GM12878 (cell line): Measurements from ENCODE around the gene STYXL2. TPM values are rescaled to one million over a fixed set of nuclear protein-coding genes. Genes with fewer than 3 reads are reported as not detected.

Experiments
- CHD2 ChIP-seq: IDR thresholded peaks from 2 replicates; pipeline ENCODE4 v1.6.1; 2011; ENCODE audit warnings: low read depth, low read length, improper control_type of control experiment, borderline replicate concordance
- IKZF1 ChIP-seq: fragments of 450-650 bp; conservative IDR thresholded peaks from 2 replicates; pipeline ENCODE4 v1.6.1; 2017; ENCODE audit warnings: antibody characterized with exemption, mild to moderate bottlenecking
- IRF4 ChIP-seq: IDR thresholded peaks from 2 replicates; pipeline ENCODE4 v1.6.1; 2011; ENCODE audit warnings: low read depth, low read length
- IRF5 ChIP-seq: fragments of 450-650 bp; IDR thresholded peaks from 2 replicates; pipeline ENCODE4 v1.6.1; 2017; ENCODE audit warnings: borderline replicate concordance
- MYB ChIP-seq: fragments of 150-350 bp; IDR thresholded peaks from 2 replicates; pipeline ENCODE4 v1.6.1; 2014; ENCODE audit warnings: mild to moderate bottlenecking, low read depth, low read length, borderline replicate concordance
- NFIC ChIP-seq: IDR thresholded peaks from 2 replicates; pipeline ENCODE4 v1.6.1; 2012; ENCODE audit warnings: low read depth, mild to moderate bottlenecking, inconsistent platforms, low read length, moderate library complexity
- NFYA ChIP-seq: IDR thresholded peaks from 2 replicates; pipeline ENCODE4 v1.6.1; 2011; ENCODE audit warnings: low read depth, mild to moderate bottlenecking, low read length, improper control_type of control experiment, borderline replicate concordance
- NKRF ChIP-seq: fragments of 450-650 bp; conservative IDR thresholded peaks from 2 replicates; pipeline ENCODE4 v1.6.1; 2017; ENCODE audit warnings: mild to moderate bottlenecking, moderate library complexity
- NR2F1 ChIP-seq: fragments of 450-650 bp; conservative IDR thresholded peaks from 2 replicates; pipeline ENCODE4 v1.6.1; 2017; ENCODE audit warnings: mild to moderate bottlenecking
- PKNOX1 ChIP-seq: fragments of 450-650 bp; IDR thresholded peaks from 2 replicates; pipeline ENCODE4 v1.6.1; 2016; ENCODE audit warnings: mild to moderate bottlenecking
- POU2F2 ChIP-seq: IDR thresholded peaks from 3 replicates; pipeline ENCODE4 v1.6.1; 2011; ENCODE audit warnings: low read depth, mild to moderate bottlenecking, low read length, borderline replicate concordance
- RB1 ChIP-seq: fragments of 450-650 bp; formaldehyde crosslinking; IDR thresholded peaks from 2 replicates; pipeline ENCODE4 v1.6.1; 2017; ENCODE audit warnings: mild to moderate bottlenecking, borderline replicate concordance
- RELA ChIP-seq: fragments of 450-650 bp; IDR thresholded peaks from 2 replicates; pipeline ENCODE4 v1.8.0; 2014; ENCODE audit warnings: borderline replicate concordance; ENCODE audit not compliant: partially characterized antibody
- RELB ChIP-seq: fragments of 450-650 bp; IDR thresholded peaks from 2 replicates; pipeline ENCODE4 v1.6.1; 2017; ENCODE audit warnings: low read depth, mild to moderate bottlenecking, moderate library complexity
- SUZ12 ChIP-seq: fragments of 200-600 bp; sonication (generic); IDR thresholded peaks from one replicate; pipeline ENCODE4 v1.6.1; 2018; ENCODE audit warnings: antibody characterized with exemption, mild to moderate bottlenecking; ENCODE audit not compliant: unreplicated experiment
- YBX1 ChIP-seq: fragments of 450-650 bp; IDR thresholded peaks from 2 replicates; pipeline ENCODE4 v1.6.1; 2016; ENCODE audit warnings: antibody characterized with exemption
- ZNF24 ChIP-seq: fragments of 450-650 bp; IDR thresholded peaks from 2 replicates; pipeline ENCODE4 v1.6.1; 2017; ENCODE audit warnings: antibody characterized with exemption, mild to moderate bottlenecking
- polyA plus RNA-seq, 11 experiments: library from polyadenylated mRNA; depleted of rRNA in 4 of 11; unstranded in 6 of 11; stranded (reverse) in 5 of 11; fragments of >200 nt; fragmentation: Nextera tagmentation in 4 of 11; fragmentation: Illumina TruSeq in 1 of 11; extraction: Ambion mirVana in 4 of 11; extraction: Trizol in 1 of 11; gene quantifications; 1 replicate in 1 of 11; 2 replicates in 10 of 11; pipeline versions ENCODE4 v1.2.1 to v1.2.3, GENCODE V29; 2011 to 2016; ENCODE audit warnings: inconsistent platforms in 2 of 11, missing spikeins in 2 of 11, low read depth in 1 of 11
- total RNA-seq, 4 experiments: library from RNA; depleted of rRNA in 3 of 4; stranded (reverse); fragments of >200 nt in 3 of 4; fragmentation: Illumina TruSeq in 1 of 4; extraction: Trizol in 1 of 4; gene quantifications; 2 replicates each; pipeline versions ENCODE4 v1.2.1 to v1.2.3, GENCODE V29; 2013 to 2021
- TF ChIP-seq, protein P1 (sequence below): IDR thresholded peaks from 2 replicates; pipeline ENCODE4 v1.6.1; 2011; ENCODE audit warnings: low read depth, low read length, improper control_type of control experiment, borderline replicate concordance
- TF ChIP-seq, protein P2 (sequence below): IDR thresholded peaks from 2 replicates; pipeline ENCODE4 v1.6.1; 2012; ENCODE audit warnings: low read depth, low read length, improper control_type of control experiment
- TF ChIP-seq, protein P3 (sequence below): fragments of 450-650 bp; IDR thresholded peaks from 2 replicates; pipeline ENCODE4 v1.6.1; 2017; ENCODE audit warnings: antibody characterized with exemption, mild to moderate bottlenecking, moderate library complexity

STYXL2 gene
- total and polyA plus RNA-seq, 10 of the 15 experiments (the other 5 are each of a cell fraction or from before 2014, with no cell fraction given), result under 0.01 to 0.08 (median 0.03) TPM; not detected in 7

DNA sequence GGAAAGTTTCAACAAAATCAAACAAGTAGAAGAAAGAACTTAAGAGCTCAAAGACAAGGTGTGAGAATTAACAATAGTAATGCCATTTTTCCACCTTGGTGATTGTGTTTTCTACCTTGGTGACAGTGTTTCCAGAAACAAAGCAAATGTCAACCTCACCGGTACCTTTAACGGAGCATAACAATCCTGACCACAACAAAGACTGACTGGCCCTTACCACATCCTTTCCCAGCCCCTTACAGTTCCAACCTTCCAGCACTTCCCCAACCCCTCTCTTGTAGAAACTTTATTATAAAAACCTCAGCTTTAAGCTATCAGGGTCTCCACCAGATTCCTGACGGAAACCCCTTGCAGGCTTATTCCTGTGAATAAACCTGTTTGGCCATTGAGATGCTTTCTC lies 16.7 kb downstream of the STYXL2 start (continued):
- TF ChIP-seq IRF5 (no peak), RB1 (no peak), ZNF24 (no peak), CHD2 (no peak), YBX1 (no peak), POU2F2 (no peak), PKNOX1 (no peak), NFIC (peak; percentile 85), IRF4 (no peak), NFYA (no peak), NKRF (no peak), RELB (peak; percentile 44), SUZ12 (no peak), IKZF1 (0 out of 2 replicates have a peak, but pooled peaks have one; percentile 45), RELA (no peak), MYB (no peak), NR2F1 (no peak)
- TF ChIP-seq, protein P1, sequence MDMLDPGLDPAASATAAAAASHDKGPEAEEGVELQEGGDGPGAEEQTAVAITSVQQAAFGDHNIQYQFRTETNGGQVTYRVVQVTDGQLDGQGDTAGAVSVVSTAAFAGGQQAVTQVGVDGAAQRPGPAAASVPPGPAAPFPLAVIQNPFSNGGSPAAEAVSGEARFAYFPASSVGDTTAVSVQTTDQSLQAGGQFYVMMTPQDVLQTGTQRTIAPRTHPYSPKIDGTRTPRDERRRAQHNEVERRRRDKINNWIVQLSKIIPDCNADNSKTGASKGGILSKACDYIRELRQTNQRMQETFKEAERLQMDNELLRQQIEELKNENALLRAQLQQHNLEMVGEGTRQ, result no peak
- TF ChIP-seq, protein P2, sequence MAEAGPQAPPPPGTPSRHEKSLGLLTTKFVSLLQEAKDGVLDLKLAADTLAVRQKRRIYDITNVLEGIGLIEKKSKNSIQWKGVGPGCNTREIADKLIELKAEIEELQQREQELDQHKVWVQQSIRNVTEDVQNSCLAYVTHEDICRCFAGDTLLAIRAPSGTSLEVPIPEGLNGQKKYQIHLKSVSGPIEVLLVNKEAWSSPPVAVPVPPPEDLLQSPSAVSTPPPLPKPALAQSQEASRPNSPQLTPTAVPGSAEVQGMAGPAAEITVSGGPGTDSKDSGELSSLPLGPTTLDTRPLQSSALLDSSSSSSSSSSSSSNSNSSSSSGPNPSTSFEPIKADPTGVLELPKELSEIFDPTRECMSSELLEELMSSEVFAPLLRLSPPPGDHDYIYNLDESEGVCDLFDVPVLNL, result no peak
- TF ChIP-seq, protein P3, sequence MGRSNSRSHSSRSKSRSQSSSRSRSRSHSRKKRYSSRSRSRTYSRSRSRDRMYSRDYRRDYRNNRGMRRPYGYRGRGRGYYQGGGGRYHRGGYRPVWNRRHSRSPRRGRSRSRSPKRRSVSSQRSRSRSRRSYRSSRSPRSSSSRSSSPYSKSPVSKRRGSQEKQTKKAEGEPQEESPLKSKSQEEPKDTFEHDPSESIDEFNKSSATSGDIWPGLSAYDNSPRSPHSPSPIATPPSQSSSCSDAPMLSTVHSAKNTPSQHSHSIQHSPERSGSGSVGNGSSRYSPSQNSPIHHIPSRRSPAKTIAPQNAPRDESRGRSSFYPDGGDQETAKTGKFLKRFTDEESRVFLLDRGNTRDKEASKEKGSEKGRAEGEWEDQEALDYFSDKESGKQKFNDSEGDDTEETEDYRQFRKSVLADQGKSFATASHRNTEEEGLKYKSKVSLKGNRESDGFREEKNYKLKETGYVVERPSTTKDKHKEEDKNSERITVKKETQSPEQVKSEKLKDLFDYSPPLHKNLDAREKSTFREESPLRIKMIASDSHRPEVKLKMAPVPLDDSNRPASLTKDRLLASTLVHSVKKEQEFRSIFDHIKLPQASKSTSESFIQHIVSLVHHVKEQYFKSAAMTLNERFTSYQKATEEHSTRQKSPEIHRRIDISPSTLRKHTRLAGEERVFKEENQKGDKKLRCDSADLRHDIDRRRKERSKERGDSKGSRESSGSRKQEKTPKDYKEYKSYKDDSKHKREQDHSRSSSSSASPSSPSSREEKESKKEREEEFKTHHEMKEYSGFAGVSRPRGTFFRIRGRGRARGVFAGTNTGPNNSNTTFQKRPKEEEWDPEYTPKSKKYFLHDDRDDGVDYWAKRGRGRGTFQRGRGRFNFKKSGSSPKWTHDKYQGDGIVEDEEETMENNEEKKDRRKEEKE, result no peak
